HG03565 (cell line): ENCODE measurements around the gene RHO.

Source experiments
- ATAC-seq: cut with Tn5 transposase; IDR thresholded peaks from one replicate; pipeline ENCODE4 v1.9.1; 2021; ENCODE audit warnings: mild to moderate bottlenecking, moderate library complexity; ENCODE audit not compliant: unreplicated experiment

The RHO gene

DNA sequence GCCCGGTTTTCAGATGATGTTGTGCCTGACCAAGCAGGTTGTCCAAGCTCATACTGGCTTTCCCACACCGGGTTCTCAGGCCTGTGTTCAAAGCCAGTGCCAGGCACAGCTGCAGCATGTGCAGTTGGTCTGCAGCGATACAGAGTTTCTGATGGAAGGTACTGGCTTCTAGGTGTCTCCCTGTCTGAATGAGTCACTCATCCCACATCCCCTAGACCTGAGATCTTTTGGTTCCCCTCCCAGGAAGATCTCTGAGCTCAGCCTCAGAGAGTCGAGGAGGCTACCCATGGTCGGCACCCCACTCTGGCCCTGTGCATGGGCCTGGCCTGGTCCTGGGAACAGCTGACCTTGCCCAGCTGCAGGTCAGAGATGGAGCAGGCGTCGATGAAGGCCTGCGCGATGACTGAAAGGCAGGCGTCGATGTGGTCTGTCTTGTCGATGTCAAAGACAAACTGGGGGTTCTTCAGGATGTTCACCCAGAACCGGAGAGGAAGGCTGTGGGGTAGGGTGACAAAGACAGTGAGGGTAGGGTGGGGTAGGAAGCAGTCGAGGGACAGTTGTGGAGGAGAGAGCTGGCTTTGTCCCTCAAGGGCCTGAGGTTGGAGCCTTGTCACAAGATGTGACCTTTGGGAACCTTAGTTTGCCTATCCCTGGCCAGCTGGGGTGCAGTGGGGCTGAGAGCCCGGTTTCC is 29.8 kb downstream of the RHO start:
- no peak for ATAC-seq

DNA sequence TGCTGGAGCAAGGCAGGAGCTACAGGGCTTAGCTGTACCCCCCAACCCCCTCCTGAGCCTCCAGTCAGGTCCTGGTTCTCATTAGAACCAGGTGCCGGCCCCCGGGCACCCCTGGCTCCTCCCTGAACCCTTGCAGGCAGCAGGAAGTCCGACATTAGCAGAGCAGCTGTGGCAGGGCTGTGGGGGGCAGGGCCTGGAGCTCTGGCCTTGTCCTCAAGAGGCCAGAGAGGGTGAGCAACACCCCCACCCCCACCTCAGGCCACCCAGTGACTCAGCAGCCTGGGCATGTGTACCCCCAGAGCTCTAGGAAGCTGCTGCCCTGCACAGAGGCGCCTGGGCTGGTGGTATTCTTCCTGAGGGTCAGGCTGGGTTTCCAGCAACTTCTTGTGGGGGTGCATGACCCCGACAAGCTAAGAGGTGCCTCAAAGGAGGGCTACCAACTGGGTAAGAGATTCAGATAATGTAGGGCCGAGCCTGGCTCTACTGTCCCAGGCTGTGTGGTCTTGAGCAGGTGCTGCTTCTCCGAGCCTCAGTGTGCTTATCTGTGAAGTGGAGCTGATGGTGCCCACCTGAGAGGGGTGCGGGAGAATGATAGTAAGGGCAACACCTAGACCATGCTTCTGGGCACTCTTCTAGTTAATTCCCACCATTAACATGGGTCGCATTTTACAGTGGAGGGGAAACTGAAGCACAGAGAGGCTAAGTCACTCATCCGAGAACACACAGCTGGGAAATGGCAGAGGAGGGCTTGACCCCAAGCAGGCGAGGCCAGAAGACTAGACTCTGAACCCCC is 30.5 kb downstream of the RHO start:
- no peak for ATAC-seq

DNA sequence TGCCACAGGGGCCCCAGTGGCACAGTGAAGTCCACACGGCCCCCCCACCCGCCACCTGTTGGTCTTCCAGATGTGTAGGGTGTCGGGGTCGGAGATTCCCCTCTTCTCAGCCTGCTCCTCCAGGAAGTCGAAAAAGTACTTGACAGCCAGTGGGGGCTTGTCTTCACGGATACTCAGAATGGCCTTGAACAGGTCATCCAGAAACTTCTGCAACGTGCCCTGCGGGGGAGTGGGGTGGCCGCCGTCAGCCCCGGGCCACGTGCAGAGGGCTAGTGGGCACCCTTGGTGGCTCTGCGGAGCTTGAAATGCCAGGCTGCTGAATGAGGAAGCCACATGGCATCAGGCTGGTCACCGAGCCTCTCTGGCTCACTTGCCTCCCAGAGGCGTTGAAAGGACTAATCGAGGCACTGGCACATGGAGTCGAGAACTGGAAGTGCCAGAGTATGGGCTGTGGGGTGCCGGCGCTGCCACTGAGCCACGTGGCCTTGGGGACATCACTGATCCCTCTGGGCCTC is 31.2 kb downstream of the RHO start:
- ATAC-seq: no peak

DNA sequence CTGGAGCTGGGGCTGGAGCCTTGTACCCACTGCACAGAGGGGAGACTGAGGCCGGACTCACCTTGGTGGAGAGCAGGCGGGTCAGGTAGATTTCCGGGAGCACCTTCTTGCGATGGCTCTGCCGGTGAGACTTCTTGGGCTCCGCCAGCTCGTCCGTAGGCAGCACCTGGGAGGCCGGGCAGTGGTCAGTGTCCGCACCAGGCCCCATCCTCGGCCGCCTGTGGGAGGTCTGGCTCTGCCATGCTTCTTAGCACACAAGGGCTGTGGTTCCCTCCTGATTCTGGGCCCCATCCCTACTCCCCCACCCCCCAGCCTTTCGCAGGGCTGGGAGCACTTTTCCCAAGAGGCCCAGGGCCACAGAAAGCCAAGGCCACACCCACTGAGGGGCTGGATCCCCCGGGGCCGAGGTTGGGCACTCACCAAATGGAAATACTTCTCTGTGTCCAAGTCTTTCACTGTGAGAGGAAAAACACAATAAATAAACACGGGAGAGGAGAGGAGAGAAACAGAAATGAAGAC is 31.9 kb downstream of the RHO start:
- ATAC-seq: no peak

DNA sequence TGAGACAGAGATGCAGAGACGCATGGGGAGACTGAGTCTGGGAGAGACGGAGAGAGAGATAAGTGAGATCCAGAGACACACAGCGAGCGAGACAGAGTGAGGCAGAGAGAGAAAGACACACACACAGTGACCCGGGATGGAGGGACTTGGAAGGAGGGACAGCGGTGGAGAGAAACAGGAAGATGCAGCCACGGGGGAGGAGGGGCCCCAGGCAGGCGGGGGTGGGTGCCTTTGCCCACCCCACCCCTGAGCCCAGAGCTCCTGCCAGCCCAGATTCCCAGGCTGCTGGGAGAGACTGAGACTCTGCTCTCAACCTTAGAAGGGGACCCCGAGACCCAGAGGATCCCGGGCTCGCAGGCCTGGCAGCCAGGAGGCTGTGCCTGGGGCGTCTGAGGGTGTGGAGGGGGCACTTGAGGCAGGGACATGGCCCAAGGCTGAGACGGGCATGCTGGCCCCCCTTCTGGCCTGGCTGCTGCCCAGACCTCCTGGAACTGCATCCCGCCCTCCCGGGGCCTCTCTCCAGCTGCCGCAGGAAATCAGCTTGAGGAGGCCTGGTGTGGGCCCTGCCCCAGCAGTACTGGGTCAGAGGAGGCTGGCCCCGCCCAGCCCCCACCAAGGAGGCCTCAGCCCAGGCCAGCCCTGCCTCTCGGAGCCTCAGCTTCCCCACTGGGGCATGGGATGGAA is 32.6 kb downstream of the RHO start:
- ATAC-seq: no peak

DNA sequence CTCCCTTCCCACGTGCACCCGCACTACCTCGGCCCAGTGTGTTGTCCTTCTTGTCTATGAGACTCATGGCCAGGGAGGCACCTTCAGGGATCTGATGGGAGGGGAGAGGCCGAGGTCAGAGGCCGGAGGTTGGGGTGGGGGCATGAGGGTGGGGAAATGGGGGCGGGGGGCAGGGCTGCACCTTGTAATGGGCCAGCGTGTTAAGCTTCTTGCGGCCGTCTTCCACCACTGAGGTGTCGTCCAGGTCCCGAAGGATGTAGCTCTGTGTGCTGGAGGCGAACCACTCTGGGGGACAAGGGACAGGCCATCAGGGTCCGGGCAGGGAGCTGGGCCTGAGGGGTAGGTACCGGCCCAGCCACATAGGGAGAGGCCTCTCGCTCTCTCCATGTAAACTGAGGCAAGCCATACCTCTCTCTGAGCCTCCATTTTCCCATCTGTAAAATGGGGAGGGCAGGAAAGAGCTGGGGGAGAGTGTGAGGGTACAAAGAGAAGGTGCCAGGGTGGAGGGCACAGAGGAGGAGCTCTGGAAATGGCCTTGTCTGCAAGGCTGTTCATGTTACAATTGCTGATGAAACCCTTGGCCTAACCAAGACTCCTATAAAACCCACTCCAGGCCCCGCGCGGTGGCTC is 33.3 kb downstream of the RHO start:
- ATAC-seq: no peak

DNA sequence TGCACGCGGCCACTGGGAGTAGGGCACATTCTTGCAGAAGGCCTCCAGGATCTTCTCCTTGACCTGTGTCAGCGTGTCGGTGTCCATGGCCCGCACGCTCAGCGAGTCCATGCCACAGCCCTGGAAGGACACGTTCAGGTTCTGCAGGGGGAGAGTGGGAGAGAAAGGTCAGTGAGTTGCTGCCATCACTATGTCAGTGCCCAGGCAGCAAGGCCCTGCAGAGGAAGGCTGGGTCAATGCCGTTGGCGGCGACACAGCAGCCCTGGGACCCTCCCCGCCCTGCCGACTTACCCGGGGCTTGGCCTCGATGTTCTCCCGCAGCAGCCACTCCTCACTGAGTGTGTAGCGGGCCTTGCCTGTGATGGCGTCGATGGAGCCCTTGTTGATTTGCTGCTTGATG is 34.4 kb downstream of the RHO start:
- no peak for ATAC-seq

DNA sequence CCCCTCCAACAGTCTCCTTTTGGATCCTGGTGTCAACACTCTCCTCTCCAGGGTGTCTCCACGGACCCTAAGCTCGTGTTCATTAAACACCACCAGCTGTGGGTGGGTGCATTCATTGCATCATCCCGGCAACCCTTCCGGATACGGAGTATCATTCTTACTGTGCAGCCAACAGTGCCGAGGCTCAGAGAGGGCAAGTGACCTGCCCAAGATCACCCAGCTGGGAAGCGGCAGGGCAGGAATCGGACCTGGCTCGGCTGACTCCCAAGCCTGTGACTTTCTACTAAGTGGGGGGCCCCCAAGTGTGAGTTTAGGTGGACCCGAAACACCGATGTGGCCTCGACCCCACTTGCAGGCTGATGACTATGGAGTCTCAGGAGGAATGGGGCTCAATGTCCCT is 34.9 kb downstream of the RHO start:
- ATAC-seq: no peak

DNA sequence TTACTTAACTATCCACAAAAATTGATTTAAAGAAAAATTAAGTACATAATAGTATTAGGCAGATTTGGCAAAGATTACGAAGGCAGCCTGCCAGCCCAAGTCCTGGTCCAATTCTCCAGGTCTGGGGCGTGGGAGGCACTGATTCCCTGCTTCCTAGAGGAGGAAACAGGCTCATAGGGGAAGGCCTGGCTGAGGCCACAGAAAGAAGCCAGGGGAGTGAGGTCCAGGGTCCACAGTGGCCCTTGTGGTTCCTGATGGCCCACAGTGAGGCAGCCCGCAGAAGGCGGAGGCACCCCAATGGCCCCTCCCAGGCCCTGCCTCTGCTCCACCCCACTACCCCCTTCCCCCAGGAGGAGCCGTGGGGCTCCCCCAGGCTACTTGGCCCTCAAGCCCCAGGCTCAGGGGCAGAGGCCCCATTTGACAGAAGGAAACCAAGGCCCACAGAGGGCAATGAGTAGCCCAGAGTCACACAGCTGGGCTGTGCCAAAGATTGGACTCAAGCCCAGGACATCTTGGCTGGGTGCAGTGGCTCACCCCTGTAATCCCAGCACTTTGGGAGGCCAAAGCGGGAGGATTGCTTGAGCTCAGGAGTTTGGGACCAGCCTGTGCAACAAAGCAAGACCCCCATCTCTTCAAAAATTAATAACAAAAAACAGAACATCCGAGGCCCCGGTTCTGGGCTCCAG is 35.6 kb downstream of the RHO start:
- ATAC-seq: no peak

DNA sequence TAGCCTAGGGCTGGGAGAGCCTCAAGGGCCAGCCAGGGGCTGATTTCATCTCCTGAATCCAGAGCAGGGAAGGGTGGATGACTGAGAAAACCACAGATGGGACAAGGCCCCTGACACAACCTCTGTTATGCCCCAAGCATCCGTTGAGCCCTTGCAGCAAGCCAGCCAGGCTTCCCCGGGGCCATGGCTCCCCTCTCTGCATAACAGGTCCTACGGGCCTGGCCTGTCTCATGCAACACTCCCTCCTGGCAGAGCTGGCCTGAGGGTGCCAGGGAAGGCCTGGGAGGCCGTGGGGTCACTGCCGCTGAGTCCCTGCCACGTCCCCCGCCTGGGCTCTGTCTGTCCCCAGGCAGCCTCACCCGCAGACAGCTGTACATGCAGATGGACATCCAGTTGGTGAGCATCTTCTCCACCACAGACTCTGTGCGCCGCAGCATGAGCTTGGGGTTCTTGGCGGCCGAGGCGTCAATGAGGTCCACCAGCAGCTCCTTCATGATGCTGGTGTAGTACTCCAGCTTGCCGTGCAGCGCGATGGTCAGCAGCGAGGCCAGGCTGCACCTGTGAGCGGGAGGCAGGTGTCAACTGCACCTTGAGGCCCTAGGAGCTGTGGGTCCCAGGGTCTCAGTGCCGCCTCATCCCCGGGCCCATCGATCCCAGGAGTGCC is 36.7 kb downstream of the RHO start:
- no peak for ATAC-seq

DNA sequence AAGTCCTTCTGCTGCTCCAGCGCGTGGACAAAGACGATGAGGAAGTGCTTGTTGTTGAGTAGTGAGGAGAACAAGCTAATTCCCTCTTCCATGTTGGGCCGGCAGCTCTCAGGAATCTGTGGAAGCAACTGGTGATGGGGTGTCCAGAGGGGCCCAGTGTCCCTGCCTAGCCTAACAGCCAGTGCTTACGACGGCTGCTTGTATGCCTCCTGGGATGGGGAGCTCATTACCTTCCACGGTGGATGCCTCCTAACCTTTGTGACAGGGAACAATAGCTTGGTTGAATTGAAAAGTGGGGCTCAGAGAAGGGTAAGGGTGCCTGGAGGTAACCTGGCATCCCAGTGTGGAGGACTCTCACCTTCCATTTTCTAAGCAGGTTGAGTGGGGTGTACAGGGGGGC is 37.5 kb downstream of the RHO start:
- no peak for ATAC-seq

DNA sequence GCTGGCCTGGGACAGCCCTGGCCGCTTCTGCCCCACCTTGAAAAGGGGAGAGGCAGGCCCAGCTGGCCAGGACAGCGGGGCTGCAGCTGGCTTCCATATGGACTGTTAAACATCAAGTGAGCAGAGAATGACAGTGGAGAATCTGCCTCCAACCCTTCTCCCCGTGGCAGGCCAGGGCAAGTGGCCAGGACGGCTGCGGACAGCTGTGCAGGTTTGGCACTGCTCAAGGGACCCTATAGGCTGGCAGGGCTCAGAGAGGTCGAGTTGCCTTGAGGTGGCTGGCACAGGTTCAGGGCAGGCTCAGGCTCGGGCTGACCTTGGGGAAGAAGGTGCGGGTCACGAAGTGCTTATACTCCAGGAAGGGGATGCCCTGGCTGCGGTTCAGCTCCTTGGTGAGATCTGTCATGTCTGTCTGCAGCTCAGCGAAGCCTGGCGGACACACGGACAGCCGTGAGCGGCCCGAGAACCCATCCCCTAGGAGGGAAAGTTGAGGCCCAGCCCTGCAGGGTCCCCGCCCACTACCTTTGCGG is 38.8 kb downstream of the RHO start:
- no peak for ATAC-seq

DNA sequence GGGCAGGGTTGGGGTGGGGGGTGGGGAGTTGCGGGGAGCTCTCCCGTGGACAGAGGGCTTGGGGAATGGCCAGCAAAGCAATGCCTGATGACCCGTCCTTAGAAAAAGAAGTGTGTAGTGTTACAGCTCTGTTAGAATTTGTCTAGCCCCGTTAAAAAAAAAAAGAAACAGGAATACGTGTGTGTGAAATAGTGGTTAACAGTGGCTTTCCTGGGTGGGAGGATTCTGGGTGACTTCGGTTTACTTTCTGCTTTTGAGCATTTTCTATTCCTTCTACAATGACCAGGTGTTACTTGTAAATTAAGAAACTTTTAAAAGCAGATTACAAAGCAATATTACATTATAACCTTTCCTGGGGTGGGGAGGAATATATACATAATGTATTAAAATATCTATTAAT is 39.5 kb downstream of the RHO start:
- ATAC-seq: no peak

DNA sequence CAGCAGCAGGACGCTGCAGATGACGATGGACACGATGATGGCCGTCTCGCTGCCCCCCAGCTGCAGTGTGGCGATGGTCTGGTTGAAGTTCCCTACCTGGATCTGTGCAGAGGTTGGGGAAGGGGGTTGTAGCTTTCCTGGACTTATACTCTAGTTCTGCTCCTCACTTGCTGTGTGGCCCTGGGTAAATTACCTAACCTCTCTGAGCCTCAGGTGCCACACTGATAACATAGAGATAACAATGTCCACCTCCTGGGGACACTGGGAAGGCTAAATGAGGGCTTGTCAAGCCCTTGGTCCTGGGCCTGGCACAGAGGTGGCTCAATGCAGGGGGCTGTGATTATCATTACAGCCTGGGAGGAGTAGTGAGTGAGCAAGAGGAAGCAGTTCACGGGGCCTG is 41.4 kb downstream of the RHO start:
- no peak for ATAC-seq

DNA sequence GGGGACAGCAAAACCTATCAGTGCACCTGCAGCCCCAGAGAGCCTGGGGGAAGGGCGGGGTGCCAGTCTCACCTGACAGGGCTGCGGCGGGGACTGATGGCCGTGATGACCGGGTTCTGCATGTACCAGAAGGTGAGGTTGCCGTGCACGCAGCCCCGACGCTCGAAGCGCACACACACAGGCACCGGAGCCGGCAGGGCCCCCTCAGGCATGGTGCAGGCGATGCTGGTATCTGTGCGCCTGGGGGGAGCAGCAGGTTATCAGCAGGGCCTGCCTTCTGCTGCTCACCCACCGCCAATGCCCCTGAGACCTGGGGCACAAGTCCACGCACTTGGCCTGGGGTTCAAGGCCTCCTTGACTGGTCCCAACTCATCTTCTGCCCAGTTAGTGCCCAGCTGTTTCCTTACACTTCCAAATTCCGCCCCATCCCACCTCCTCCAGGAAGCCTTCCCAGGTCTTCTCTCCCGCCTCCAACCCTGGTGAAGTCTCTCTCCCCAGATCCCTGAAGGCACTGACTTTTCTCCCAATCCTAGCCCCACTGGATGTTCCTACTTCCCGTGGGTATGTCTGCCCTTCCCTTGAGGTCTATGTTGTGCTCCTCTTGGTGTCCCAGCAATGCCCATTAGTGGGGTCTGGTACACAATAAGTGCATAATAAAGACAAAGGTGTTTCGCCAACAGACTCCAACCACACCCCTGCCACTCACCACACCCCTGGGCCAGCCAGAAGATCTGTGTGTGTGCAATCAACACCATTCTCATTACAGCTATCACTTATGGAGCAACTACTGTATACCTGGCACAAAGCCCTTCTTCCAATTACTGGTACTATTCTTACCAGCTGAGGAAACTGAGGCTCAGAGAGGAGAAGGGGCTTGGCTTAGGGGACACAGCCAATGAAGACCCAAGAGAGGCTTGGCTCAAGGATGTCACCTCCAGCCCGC is 43.4 kb downstream of the RHO start:
- no peak for ATAC-seq

DNA sequence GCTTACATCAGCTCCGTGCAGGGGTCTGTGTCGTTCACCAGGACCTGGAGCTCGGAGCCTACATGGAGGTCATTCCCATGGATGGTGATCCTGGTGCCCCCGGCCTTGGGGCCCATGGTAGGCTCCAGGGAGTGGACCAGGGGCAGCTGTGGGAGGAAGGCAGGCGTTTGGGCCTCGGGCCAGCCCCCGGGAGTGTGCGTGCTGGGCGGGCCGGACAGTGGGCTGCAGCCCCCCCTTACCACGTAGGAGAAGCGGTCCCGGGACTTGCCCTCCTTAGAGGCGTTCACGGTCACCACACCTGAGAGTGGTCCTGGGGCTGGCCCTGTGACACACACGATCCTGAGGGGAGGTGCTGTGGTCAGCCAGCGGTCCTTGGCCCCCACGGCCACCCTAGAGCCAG is 44.2 kb downstream of the RHO start:
- ATAC-seq: no peak

DNA sequence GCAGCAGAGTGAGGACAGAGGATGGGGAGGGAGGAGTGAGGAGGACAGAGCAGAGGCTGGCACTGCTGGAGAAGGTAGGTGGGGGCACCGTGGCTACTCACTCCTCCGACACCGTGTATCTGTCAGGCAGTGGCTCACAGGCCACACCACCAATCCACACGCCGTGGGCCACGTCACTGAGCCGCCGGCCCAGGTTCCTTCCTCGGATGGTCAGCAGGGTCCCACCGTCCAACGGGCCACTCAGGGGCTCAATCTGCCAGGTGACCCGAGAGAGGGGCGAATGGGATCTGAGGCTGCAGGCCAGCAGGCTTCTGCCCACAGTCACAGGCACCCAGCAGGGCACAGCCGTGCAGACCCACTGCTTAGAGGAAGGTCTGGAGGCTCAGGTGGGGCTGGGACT is 45.1 kb downstream of the RHO start:
- ATAC-seq: no peak

DNA sequence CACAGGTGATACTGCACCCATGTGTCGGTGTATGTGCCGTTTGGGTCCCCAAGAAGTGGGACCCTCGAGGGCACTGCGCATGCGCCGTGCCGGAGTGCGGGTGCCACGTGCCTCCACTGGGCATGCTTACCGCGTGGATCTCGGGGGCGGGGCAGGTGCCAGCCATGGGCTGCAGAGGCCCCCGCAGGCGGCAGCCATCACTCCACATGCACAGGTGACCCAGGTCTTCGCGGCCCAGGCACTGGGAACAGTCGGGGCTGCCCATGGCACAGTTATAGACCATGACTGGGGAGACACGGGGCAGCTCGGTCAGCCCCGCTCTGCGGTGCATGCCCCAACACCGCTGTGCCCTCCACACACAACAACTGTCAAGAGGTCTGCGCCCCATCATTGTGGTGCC is 45.8 kb downstream of the RHO start:
- ATAC-seq: no peak
